MM.1S (cell line): ENCODE data around the gene IRS1.
A peak's percentile ranks its signal among the peaks of the same experiment; 100 is the strongest.

ENCODE experiments used
- DNase-seq: peaks from one replicate; pipeline ENCODE4 v3.0.0-alpha.2; 2015
- H2AFZ ChIP-seq: fragments of 300-600 bp; sonication (generic); 2 replicates; pipeline ENCODE4 v1.6.0; 2016; ENCODE audit warnings: antibody characterized with exemption, low read length
- H3F3A ChIP-seq: fragments of 300-600 bp; sonication (generic); 2 replicates; pipeline ENCODE4 v1.6.1; 2016; ENCODE audit warnings: mild to moderate bottlenecking, antibody characterized with exemption, low read length, moderate library complexity, mixed read lengths; ENCODE audit not compliant: insufficient read depth
- H3K27ac ChIP-seq: fragments of 300-600 bp; sonication (generic); 2 replicates; pipeline ENCODE4 v1.5.1; 2016; ENCODE audit warnings: mild to moderate bottlenecking, low read length
- H3K27me3 ChIP-seq: fragments of 300-600 bp; sonication (generic); replicated peaks from 2 replicates; pipeline ENCODE4 v1.6.0; 2016; ENCODE audit warnings: low read length; ENCODE audit not compliant: insufficient read depth
- H3K36me3 ChIP-seq: fragments of 300-600 bp; sonication (generic); replicated peaks from 2 replicates; pipeline ENCODE4 v1.6.1; 2016; ENCODE audit warnings: mild to moderate bottlenecking, low read length, mixed read lengths; ENCODE audit not compliant: insufficient read depth
- H3K4me1 ChIP-seq: fragments of 300-600 bp; sonication (generic); 2 replicates; pipeline ENCODE4 v1.6.1; 2016; ENCODE audit warnings: low read length, mixed read lengths
- H3K4me2 ChIP-seq: fragments of 300-600 bp; sonication (generic); 2 replicates; pipeline ENCODE4 v1.6.0; 2016; ENCODE audit warnings: low read depth, low read length
- H3K4me3 ChIP-seq: fragments of 300-600 bp; sonication (generic); 2 replicates; pipeline ENCODE4 v1.5.1; 2016; ENCODE audit warnings: low read length, mixed read lengths
- H3K79me2 ChIP-seq: fragments of 300-600 bp; sonication (generic); 2 replicates; pipeline ENCODE4 v1.6.1; 2016; ENCODE audit warnings: mixed run types, low read length, mixed read lengths
- H3K9ac ChIP-seq: fragments of 300-600 bp; sonication (generic); 2 replicates; pipeline ENCODE4 v1.6.1; 2016; ENCODE audit warnings: low read length, mixed read lengths
- H3K9me2 ChIP-seq: fragments of 300-600 bp; sonication (generic); replicated peaks from 2 replicates; pipeline ENCODE4 v1.6.1; 2016; ENCODE audit warnings: mild to moderate bottlenecking, low read length, mixed read lengths; ENCODE audit not compliant: insufficient read depth
- H3K9me3 ChIP-seq: fragments of 300-600 bp; sonication (generic); replicated peaks from 2 replicates; pipeline ENCODE4 v1.6.1; 2016; ENCODE audit warnings: mild to moderate bottlenecking, low read length, mixed read lengths; ENCODE audit not compliant: insufficient read depth
- H4K20me1 ChIP-seq: fragments of 300-600 bp; sonication (generic); 2 replicates; pipeline ENCODE4 v1.6.1; 2016; ENCODE audit warnings: mild to moderate bottlenecking, low read length, moderate library complexity, mixed read lengths; ENCODE audit not compliant: insufficient read depth
- CTCF ChIP-seq: fragments of 300-600 bp; sonication (generic); IDR thresholded peaks from 2 replicates; pipeline ENCODE4 v1.5.1; 2016; ENCODE audit warnings: antibody characterized with exemption, low read length, mixed read lengths
- EZH2 ChIP-seq: fragments of 300-600 bp; sonication (generic); optimal IDR thresholded peaks from 2 replicates; pipeline ENCODE3; 2017; ENCODE audit warnings: low read depth, mild to moderate bottlenecking, antibody characterized with exemption, low read length, mixed read lengths
- EZH2phosphoT487 ChIP-seq: fragments of 300-600 bp; sonication (generic); IDR thresholded peaks from 2 replicates; pipeline ENCODE4 v1.6.1; 2018; ENCODE audit warnings: antibody characterized with exemption, low read length

Gene IRS1

GRCh38 chr2:226793646-226794045, 6.0 kb downstream of the IRS1 start:
- H3K27ac ChIP-seq, result peak overlapping the region; percentile 86
- peaks cover 70% of the 10 kb centered on the region for H3K79me2 ChIP-seq
- peaks cover 15% of the 10 kb centered on the region for H3K4me1 ChIP-seq

GRCh38 chr2:226792155-226792881, 7.3 kb downstream of the IRS1 start:
- peak overlapping the region; percentile 73 for H3K4me3 ChIP-seq
- DNase-seq, result peak; percentile 51
- H3K36me3 ChIP-seq, result 0 out of 2 replicates have a peak, but pooled peaks cover 3% of the 10 kb centered on the region
- H3K9ac ChIP-seq, result peak overlapping the region; percentile 90
- no peaks in the 10 kb centered on the region for H3K27me3 ChIP-seq
- H3K79me2 ChIP-seq, result peaks cover 57% of the 10 kb centered on the region
- H3K9me2 ChIP-seq, result no peaks in the 10 kb centered on the region
- no peaks in the 10 kb centered on the region for H3K9me3 ChIP-seq
- H3F3A ChIP-seq, result peaks cover 30% of the 10 kb centered on the region
- peak overlapping the region; percentile 72 for H3K4me2 ChIP-seq
- no peaks in the 10 kb centered on the region for H4K20me1 ChIP-seq
- peak overlapping the region; percentile 86 for H3K27ac ChIP-seq
- peaks cover 15% of the 10 kb centered on the region for H3K4me1 ChIP-seq
- H2AFZ ChIP-seq, result no peak overlapping the region
- TF ChIP-seq EZH2phosphoT487 (no peak), EZH2 (no peak), CTCF (no peak)

More at GRCh38 chr2:226793646-226794045, 6.0 kb downstream of the IRS1 start:
- Histone ChIP-seq H3K36me3 (0 out of 2 replicates have a peak, but pooled peaks cover 3% of the 10 kb centered on the region), H3K4me2 (peak overlapping the region; percentile 72), H4K20me1 (no peaks in the 10 kb centered on the region), H2AFZ (no peak overlapping the region), H3K27me3 (no peaks in the 10 kb centered on the region), H3K9ac (peak overlapping the region; percentile 90), H3K4me3 (peak overlapping the region; percentile 73), H3F3A (peaks cover 30% of the 10 kb centered on the region), H3K9me3 (no peaks in the 10 kb centered on the region), H3K9me2 (no peaks in the 10 kb centered on the region)
- TF ChIP-seq CTCF (no peak), EZH2 (no peak), EZH2phosphoT487 (no peak)
- no peak for DNase-seq

GRCh38 chr2:226791487-226792081, 8.0 kb downstream of the IRS1 start:
- H3K9ac ChIP-seq, result peak overlapping the region; percentile 90
- H3K4me2 ChIP-seq, result peak overlapping the region; percentile 72
- H3K79me2 ChIP-seq, result peaks cover 50% of the 10 kb centered on the region
- H3K9me3 ChIP-seq, result no peaks in the 10 kb centered on the region
- peak overlapping the region; percentile 40 for H2AFZ ChIP-seq
- H3K4me1 ChIP-seq, result peaks cover 15% of the 10 kb centered on the region
- TF ChIP-seq CTCF (peak; percentile 29), EZH2 (no peak), EZH2phosphoT487 (no peak)
- no peaks in the 10 kb centered on the region for H3K27me3 ChIP-seq
- peak overlapping the region; percentile 73 for H3K4me3 ChIP-seq
- peaks cover 30% of the 10 kb centered on the region for H3F3A ChIP-seq
- H3K27ac ChIP-seq, result peak overlapping the region; percentile 86
- no peaks in the 10 kb centered on the region for H4K20me1 ChIP-seq
- no peaks in the 10 kb centered on the region for H3K36me3 ChIP-seq
- no peaks in the 10 kb centered on the region for H3K9me2 ChIP-seq
- DNase-seq, result peak; percentile 91
